Measurements from ENCODE around the gene TGIF2.

TGIF2 gene

GRCh38 chr20:36641506-36641843 lies 68.1 kb downstream of the TGIF2 start:
- TF ChIP-seq, protein P1, sequence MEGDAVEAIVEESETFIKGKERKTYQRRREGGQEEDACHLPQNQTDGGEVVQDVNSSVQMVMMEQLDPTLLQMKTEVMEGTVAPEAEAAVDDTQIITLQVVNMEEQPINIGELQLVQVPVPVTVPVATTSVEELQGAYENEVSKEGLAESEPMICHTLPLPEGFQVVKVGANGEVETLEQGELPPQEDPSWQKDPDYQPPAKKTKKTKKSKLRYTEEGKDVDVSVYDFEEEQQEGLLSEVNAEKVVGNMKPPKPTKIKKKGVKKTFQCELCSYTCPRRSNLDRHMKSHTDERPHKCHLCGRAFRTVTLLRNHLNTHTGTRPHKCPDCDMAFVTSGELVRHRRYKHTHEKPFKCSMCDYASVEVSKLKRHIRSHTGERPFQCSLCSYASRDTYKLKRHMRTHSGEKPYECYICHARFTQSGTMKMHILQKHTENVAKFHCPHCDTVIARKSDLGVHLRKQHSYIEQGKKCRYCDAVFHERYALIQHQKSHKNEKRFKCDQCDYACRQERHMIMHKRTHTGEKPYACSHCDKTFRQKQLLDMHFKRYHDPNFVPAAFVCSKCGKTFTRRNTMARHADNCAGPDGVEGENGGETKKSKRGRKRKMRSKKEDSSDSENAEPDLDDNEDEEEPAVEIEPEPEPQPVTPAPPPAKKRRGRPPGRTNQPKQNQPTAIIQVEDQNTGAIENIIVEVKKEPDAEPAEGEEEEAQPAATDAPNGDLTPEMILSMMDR (IDR thresholded peaks at IDR 0.05; ENCODE audit: borderline replicate concordance, control extremely low read depth, extremely low read depth, insufficient read depth, missing control alignments) = no peak
- in situ Hi-C loops (cut with MboI; ENCODE audit: low sequenced_read_pairs, unreplicated experiment) = no loop called here
- no peak for DNase-seq (ENCODE audit: low spot score)

- in situ Hi-C loops (cut with MboI; ENCODE audit: low sequenced_read_pairs, unreplicated experiment) = no loop called here
- no peak for DNase-seq (ENCODE audit: low spot score)
- TF ChIP-seq, protein P1 (IDR thresholded peaks at IDR 0.05; ENCODE audit: borderline replicate concordance, control extremely low read depth, extremely low read depth, insufficient read depth, missing control alignments) = no peak
These were observed 68.7 kb downstream of the TGIF2 start for GRCh38 chr20:36642136-36642535.

All from GM13976 (cell line).